HG02885 (cell line): ENCODE data around the gene NAA35.
"Not testable (repeated sequence)": the region's sequence is repeated elsewhere in the genome, so short reads cannot be mapped to it uniquely, and the experiment has no call there.

Source experiments
- ATAC-seq: cut with Tn5 transposase; IDR thresholded peaks from one replicate; pipeline ENCODE4 v1.9.1; 2021; ENCODE audit warnings: mild to moderate bottlenecking; ENCODE audit not compliant: unreplicated experiment, poor library complexity

Gene NAA35

DNA sequence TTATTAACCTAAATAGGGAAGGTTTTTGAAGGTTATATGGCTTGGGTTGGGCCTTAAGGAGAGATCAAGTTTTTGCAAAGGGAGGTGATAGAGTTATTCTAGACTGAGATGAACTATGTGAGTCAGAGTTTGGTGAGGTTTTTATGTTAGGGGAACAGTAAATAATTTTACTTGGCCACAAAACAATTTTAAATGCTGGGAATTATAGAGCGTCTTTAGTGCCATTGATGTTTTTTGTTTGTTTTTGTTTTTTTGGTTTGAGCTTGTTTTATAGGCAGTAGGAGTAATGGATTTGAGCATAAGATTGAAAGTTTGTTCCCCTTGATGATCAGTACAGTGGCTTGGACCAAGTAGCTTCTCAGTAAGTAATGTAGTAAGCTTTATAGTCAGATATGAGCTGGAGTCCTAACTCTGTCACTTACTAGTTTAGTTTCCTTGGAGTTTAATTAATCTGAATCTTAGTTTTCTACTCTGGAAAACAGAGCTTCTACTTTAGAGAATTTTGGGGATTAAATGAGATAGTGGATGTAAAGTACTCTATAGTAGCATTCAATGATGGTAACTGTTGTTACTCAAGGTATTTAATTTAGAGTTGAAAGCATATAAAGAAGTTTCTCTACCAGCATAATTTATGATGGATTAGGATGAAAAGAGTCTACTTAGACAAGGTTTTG, 2.9 kb downstream of the NAA35 start:
- ATAC-seq, result no peak

DNA sequence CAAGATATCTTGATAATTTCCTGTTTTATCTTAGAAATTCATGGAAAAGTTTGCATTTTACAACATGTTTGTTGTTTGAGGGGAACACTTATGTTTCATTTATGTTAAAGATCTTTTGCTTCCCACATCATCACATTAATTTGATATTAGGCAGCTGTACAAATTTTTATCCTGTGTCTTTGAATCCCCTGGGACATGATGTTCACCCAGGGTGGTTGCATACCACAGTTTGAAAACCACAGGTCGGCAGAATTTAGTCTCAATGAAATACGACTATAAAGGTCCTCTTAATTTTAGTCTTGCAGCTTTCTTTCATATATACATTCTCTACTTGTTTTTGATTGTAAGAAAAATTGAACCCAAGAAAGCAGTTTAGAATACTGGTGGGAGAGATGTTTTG, 3.7 kb downstream of the NAA35 start:
- ATAC-seq, result no peak

DNA sequence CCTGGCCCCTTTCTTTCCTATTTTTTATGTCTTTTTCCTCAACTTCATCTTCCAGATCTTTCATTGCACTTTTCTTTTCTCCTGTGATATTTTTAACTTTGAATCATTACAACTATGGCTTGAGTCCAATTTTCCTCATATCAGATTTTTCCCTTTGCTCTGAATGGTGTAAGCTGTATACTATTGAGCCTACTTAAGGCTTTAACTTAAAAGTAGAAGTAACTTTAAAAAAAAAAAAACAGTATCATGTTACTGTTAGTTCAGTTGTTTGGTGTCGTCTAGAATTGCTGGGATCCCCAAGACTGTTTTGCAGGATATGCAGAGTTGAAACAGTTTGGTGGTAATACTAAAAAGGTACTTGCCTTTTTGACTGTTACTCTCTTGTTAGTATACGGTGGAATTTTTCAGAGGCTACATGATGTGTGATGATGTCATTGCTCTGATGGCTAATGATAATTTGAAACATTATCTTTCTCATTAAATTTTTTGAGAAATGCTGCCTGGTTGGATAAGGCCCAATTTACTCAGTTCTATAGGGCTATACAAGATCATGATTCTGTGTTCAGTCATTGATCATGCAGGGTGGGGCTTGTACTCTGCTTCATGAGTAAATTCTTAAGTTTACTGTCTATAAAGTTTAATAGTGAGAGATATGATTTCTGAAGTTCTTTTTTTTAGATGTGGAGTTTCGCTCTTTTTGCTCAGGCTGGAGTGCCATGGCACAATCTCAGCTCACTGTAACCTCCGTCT, 8.8 kb downstream of the NAA35 start:
- no peak for ATAC-seq

DNA sequence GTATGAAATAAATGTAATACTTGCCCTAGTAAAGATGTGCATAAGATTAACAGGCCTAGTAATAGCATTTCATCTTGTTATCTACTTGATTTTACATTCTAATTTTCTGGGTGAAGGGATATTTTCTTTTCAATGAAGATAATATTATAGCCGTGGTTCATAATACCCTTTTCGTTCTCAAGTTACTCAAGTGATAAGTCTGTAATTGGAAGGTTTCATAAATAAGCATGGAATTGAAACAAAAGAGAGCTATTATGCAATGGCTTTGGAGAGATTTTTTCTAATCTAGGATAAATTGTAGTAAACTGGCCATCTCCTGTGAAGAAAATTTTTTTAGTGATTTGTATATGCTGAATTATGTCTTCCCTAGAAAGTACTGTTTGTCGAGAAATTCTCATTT, 19.0 kb downstream of the NAA35 start:
- no peak for ATAC-seq

DNA sequence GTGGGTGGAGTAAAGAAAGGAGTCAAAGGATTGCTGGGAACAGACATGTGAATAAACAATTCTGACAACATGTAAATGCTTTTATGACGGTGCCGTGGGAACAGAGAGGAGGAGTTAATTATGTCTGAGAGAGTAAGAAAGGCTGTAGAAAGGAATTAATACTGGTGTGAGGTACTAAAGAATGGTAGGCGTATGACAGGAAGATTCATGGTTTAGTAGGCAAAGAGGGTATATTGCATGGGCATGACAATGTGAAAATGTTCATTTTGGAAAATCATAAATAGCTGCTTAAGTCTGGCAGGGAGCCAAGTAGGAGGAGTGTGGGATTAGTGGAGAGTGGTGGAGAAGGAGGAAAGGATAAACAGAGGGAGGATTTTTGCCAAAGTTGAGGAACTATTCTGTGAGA, 19.7 kb downstream of the NAA35 start:
- ATAC-seq, result no peak

DNA sequence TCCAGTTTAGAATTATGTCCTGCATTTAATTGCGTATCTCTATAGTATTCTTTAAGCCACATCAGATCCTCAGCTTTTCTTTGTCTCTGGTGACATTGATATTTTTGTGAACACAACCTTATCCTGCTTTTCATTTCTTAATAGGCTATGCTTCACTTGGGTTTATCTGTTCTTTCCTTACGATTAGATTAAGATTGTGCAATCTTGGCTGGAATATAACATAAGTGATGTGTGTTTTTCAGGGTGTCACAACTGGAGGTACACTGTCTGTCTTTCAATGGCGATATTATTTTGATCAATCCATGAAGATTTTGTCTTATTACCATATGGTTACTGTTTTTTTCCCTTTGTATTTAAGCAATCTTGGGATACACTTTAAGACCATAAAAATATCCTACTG, 23.6 kb downstream of the NAA35 start:
- no peak for ATAC-seq

DNA sequence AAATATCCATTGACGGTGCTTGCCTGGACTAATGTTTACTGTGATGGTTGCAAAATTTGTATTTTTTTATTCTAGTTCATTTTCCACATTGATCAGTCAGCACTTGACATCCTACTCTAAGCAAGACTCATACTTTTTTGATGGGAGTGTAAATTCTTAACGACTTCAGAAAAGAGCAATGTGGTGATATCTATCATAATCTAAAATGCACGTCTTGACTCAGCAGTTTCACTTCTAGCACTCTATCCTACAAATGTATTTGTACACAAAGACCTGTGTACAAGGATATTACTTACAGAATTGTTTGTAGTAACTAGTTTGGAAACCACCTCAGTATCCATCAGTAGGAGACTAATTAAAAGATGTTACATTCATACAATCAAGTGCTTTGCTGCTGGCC, 24.0 kb downstream of the NAA35 start:
- ATAC-seq, result no peak

DNA sequence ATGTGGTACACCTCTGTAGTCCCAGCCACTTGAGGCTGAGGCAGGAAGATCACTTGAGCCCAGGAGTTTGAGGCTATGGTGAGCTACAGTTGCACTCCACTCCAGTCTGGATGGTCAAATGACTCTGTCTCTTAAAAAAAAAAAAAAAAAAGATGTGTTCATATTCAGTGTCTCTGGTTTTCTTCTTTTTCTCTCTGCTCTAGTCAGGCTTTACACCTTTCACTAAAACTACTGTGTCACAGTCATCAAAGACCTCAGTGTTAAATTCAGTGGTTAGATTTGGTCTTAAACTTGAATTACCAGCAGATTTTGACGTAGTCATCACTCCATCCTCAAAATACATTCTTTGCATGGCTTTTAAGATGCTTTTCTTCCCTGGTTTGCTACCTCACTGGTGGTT, 28.8 kb downstream of the NAA35 start:
- no peak for ATAC-seq

DNA sequence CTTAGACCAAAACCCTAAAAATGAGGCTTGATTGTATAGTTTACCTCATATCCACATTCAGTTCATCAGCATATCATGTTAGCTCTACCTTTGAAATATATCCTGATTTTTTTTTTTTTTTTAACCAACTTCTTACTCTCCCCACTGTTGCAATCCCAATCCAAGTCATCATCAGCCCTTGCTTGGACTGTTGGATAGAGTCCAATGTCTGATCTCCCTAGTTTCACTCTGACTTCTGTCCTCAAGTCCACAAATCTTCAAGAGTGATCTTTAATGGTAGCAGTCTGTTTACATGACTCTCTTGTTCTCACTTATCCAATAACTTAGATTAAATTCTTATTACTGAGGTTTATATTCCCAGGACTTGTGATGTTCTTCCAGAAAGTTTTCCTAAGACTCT, 30.8 kb downstream of the NAA35 start:
- ATAC-seq, result no peak

DNA sequence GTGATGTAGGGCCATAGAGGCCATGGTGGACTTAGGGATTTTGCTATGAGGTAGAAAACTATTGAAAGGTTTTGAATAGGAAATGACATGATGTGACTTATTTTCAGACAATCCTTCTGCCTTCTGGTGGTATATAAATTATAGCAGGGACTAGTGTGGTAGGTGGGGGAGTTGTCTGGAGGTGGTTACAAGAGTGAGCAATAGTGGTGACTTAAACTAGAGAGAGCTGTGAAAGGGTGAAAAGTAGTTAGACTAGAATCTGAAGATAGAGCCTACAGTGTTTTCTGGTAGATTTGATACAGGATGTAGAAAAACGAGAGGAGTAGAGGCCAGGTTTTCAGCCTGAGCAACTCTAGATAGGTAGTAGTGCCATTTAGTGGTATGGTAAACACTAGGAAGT, 32.3 kb downstream of the NAA35 start:
- no peak for ATAC-seq

DNA sequence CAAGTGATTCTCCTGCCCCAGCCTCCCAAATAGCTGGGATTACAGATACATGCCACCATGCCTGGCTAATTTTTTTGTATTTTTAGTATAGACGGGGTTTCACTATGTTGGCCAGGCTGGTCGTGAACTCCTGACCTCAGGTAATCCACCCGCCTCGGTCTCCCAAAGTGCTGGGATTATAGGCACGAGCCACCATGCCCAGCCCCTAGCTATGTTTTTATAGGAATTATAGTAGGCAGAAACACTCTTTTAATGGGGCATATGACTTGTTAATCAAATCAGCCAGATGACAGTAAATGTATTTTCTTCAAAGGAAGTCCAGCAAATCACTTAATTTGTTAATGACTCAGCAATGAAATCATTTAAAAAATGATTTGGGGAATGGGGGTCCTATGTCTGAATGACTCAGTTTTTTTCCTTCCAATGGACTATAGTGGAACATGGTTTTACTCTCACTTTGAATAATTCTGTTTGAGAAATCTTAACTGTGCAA, 33.2 kb downstream of the NAA35 start:
- not testable (repeated sequence) for ATAC-seq

DNA sequence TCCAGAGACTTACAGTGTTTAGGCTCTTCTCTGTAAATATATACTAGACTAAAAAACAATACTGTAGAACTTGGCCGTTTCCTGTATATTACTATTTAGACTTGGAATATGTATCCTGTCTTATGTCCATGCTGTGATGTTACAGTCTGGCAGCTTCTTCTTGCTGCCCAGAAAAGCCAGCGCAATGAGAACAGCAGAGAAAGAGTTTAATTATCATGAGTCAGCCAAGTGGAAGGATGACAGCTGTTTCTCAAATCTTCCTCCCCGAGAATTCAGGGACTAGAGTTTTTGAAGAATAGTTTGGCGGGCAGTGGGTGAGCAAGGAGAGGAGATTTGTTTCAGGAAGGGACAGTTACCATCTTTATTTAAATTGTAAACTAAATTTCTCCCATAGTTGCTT, 37.5 kb downstream of the NAA35 start:
- no peak for ATAC-seq

DNA sequence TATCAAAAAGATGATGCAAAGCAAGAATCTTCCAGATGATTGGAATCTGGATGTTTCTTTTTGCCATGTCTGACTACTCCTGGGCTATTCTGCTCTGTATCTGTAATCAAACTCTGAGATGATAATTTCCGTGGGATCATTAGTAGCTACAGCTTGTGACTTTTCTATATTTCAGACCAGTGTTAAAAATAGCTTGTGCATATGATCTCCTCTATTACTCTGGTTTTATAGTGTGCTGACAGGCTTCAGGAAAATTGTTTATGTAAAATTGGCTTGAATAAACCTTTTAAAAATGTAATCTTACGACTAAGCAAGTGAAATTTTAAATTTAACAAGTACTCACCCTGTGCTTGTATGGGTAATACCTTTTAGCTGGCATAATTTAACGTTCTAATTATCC, 40.4 kb downstream of the NAA35 start:
- ATAC-seq, result no peak

DNA sequence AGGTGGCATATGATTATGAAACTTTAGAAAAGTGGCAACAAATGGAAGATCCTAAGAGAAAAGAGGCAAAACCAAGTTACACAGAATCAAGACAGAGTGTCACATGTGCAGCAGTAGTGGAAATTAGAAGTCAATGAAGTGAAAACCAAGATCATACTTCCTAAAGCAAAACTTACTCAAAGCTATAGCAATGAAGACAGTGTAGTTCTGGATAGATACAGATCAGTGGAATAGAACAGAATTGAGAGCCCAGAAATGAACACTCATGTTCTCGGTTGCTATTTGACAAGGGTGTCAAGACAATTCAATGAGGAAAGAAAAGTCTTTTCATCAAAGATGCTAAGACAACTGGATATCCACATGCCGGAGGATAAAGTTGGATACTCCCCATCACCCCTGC, 43.5 kb downstream of the NAA35 start:
- ATAC-seq, result no peak

DNA sequence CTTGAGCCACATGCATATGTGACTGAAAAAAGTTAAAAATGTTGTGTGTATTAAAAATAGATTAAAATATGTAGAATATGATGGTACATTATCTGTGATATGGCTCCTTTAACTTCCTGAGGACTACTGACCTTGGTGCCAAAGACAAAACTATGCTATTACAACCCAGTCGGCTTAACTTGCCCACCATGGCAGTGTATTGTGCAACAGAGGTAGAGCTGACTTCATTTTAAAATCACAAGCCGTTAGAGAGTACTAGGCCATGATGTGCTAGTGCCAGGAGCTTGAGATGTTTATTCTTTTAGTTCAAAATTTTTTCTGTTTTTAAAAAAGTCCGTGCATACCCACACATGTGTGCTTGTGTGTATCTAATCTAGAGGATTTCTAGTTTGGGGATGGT, 46.3 kb downstream of the NAA35 start:
- ATAC-seq, result no peak

DNA sequence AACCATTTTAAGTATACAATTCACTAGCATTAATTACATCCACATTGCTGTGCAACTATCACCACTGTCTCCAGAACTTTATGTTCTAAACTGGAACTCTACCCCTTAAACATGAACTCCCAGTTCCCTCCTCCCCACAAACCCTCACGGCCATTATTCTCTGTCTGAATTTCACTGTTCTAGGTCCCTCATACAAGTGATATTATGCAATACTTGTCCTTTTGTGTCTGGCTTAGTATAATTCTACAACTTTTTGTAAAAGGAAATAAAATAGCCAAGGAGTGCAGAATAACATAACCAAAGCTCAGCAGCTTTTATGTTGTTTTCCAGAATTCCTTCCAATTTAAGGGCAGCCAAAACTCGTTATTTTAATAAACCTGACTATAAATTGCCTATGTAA, 53.2 kb downstream of the NAA35 start:
- ATAC-seq, result no peak

DNA sequence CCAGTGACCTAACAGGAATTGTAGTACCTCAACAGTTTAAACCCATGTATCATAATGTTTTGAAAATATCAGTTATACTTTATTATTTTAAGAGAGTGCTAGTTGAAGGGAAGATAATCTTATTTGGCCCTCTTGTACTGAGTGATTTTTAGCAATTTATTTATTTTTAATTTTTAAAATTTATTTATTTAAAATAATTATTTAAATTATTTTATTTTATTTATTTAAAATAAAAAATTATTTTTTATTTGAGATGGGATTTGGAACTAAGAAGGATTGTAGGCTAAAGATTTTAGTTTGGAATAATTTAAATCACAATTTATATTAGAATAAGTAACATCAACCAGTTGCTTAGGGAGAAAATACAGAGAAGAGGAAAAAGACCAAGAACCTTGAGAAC, 54.2 kb downstream of the NAA35 start:
- no peak for ATAC-seq

DNA sequence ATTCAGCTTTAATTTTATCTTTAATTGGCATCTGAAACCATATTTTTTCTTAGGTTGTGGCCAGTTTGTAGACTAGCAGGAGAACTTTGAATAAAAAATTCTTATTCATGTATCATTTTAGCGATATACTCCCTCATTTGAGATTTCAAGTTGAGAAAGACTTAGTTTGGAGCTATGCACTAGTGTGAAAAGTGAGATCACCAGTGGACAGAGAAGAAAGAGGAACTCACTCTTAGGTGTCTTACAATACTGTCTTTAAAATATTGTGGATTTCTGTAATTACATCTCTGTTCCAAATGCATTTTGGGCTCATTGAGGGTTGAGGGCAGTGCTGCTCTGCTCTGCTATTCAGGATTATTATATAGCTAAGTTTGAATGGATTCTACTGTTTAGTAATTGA, 54.7 kb downstream of the NAA35 start:
- ATAC-seq, result no peak

DNA sequence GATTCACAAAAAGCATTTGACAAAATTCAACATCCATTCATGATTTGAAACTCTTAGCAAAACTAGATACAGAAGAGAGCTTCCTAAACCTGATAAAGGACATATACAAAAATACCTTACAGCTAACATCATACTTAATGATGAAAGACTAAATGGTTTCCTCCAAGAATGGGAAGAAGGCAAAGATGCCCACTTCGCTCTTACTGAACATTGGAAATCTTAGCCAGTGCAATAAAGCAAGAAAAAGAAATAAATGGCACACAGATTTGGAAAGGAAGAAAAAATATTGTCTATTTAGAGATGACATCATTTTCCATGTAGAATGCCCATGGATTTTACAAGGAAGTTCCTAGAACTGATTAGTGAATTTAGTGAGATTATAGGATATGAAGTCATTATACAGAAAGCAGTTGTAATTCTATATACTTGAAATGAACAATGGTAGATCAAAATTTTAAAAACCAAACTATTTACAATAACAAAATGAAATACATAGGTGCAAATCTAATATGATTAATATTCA, 64.4 kb downstream of the NAA35 start:
- no peak for ATAC-seq

DNA sequence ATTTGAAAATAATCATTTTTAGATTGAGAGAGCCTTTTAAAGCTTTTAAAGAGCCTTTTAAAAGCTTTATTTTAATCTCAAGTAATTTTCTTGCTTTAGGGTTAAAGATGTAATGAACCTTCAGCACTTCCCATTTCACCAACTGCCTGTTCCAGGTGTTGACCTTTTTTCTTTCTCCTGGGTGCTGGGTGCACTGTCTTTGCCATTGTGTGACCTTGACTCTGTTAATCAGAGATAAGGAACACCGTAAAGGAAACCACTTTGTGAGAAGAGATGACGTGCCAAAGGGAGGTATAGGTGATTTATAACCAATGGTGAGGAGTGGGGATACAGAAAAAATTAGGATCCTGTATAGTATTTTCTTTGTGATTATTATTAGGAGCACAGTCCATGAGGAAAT, 68.2 kb downstream of the NAA35 start:
- no peak for ATAC-seq

DNA sequence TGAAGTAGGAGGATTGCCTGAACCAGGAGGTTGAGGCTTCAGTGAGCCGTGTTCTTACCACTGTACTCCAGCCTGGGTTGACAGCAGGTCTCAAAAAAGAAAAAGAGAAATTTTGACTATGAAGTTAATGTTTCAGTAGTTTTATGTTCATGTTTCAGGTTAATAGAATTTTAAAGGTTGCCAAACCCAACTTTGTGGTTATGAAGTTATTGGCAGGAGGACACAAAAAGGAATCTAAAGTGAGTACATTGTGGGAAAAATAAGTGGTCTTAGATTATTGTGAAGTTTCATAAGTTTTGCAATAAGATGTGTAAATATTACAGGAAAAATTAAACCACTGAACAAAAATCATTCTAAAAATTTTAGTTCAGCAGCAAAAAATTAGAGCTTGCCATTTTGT, 79.8 kb downstream of the NAA35 start:
- ATAC-seq, result no peak

DNA sequence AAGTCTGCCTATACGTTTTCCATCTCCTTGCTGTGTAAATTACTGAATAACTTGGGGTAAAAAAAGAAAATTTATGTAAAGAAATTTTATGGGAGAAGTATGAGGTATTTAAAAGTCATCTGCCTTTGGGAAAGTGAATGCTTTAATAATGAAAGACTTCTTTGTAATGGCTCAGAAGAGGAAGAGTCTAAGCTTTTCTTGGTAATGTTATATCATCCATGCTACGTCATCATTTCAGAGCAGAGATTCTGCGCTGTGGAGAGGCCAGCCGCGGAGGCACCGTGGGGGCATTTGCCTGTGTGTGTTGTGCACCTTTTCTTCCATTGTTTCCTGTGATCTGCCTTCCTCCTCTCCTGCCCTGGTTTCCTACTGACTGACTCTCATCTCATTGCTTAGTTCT, 80.2 kb downstream of the NAA35 start:
- no peak for ATAC-seq
